ENCODE data around the gene CER1. TPM values are rescaled to one million over a fixed set of nuclear protein-coding genes. Genes with fewer than 3 reads are reported as not detected.

Gene CER1
- total and polyA plus RNA-seq, 2 donors (not counting 3 experiments of a cell fraction or from before 2014, with no cell fraction given), result 0.06 TPM; not detected in 1

- no peaks in the 10 kb centered on the region for H3K9me3 ChIP-seq (replicated peaks; ENCODE audit: control insufficient read depth, insufficient read depth, low read length)
- ChIA-PET CTCF (interaction anchor here (0.8 to 1.0 kb wide), 2 partner anchors 13 to 104 kb away, joined by 3 read pairs; no protein-coding TSS in a partner anchor), POLR2A (no interaction called here)
- H3K9me1 ChIP-seq (replicated peaks; ENCODE audit: control insufficient read depth, extremely low read depth, insufficient read depth, low read length), result no peaks in the 10 kb centered on the region
- H3K27me3 ChIP-seq (ENCODE audit: control insufficient read depth in 2 of 2, insufficient read depth in 2 of 2, low read length in 2 of 2), result no peaks in the 10 kb centered on the region
- FAIRE-seq (no peak), DNase-seq (ENCODE audit: low read depth, low spot score) (no peak)
- no TSS peak for BruUV-seq (replicated peaks)
- intact Hi-C loops (cut with micrococcal nuclease), result no loop called here
- dilution Hi-C loops (cut with MboI; ENCODE audit: extremely low pct_ligation_motif_present, low sequenced_read_pairs), result no loop called here
- no peaks in the 10 kb centered on the region for H4K20me1 ChIP-seq (replicated peaks; ENCODE audit: control insufficient read depth, extremely low read depth, insufficient read depth, low read length)
- TF ChIP-seq POLR2AphosphoS5 (IDR thresholded peaks at IDR 0.05; ENCODE audit: insufficient read depth, low read depth, low read length), result no peak
- TF ChIP-seq CTCF (IDR thresholded peaks at IDR 0.05; ENCODE audit: extremely low read depth in 1 of 2, insufficient read depth in 1 of 2, low read depth in 1 of 2, low read length in 2 of 2), result no peak
- TF ChIP-seq MAX (IDR thresholded peaks at IDR 0.05; ENCODE audit: insufficient read depth, insufficient read length), result no peak
- no peak overlapping the region for H3K4me3 ChIP-seq (replicated peaks in 1 of 3; ENCODE audit: insufficient read depth in 1 of 3, low read depth in 1 of 3, low read length in 3 of 3)
- no peak overlapping the region for H2AFZ ChIP-seq (ENCODE audit: low read depth, low read length)
- H3K4me2 ChIP-seq (ENCODE audit: insufficient read depth, low read length), result no peak overlapping the region
- no peak overlapping the region for H3K9ac ChIP-seq (replicated peaks; ENCODE audit: extremely low read depth, insufficient read depth, low read length)
- no peaks in the 10 kb centered on the region for H3K36me3 ChIP-seq (ENCODE audit: control insufficient read depth in 2 of 2, extremely low read depth in 1 of 2, insufficient read depth in 2 of 2, low read length in 2 of 2)
- no peak overlapping the region for H3K27ac ChIP-seq (ENCODE audit: insufficient read depth, low read depth, low read length)
- H3K79me2 ChIP-seq (ENCODE audit: control insufficient read depth, insufficient read depth, low read length), result no peaks in the 10 kb centered on the region
- H3K4me1 ChIP-seq (ENCODE audit: control insufficient read depth, extremely low read depth, insufficient read depth, low read length), result peaks cover 22% of the 10 kb centered on the region
Measured at GRCh38 chr9:14756291-14756690, 33.8 kb upstream of the CER1 start.

GRCh38 chr9:14752871-14753270, 30.3 kb upstream of the CER1 start:
- Histone ChIP-seq H4K20me1 (replicated peaks; ENCODE audit: control insufficient read depth, extremely low read depth, insufficient read depth, low read length) (no peaks in the 10 kb centered on the region), H3K4me3 (replicated peaks in 1 of 3; ENCODE audit: insufficient read depth in 1 of 3, low read depth in 1 of 3, low read length in 3 of 3) (no peak overlapping the region), H3K36me3 (ENCODE audit: control insufficient read depth in 2 of 2, extremely low read depth in 1 of 2, insufficient read depth in 2 of 2, low read length in 2 of 2) (no peaks in the 10 kb centered on the region), H3K9ac (replicated peaks; ENCODE audit: extremely low read depth, insufficient read depth, low read length) (no peak overlapping the region), H3K27me3 (ENCODE audit: control insufficient read depth in 2 of 2, insufficient read depth in 2 of 2, low read length in 2 of 2) (no peaks in the 10 kb centered on the region), H3K79me2 (ENCODE audit: control insufficient read depth, insufficient read depth, low read length) (no peaks in the 10 kb centered on the region), H3K27ac (ENCODE audit: insufficient read depth, low read depth, low read length) (no peak overlapping the region), H2AFZ (ENCODE audit: low read depth, low read length) (no peak overlapping the region), H3K9me3 (replicated peaks; ENCODE audit: control insufficient read depth, insufficient read depth, low read length) (no peaks in the 10 kb centered on the region), H3K4me1 (ENCODE audit: control insufficient read depth, extremely low read depth, insufficient read depth, low read length) (peaks cover 38% of the 10 kb centered on the region), H3K9me1 (replicated peaks; ENCODE audit: control insufficient read depth, extremely low read depth, insufficient read depth, low read length) (no peaks in the 10 kb centered on the region), H3K4me2 (ENCODE audit: insufficient read depth, low read length) (no peak overlapping the region)
- FAIRE-seq, result no peak
- no peak for TF ChIP-seq MAX (IDR thresholded peaks at IDR 0.05; ENCODE audit: insufficient read depth, insufficient read length)
- no peak for TF ChIP-seq EZH2 (IDR thresholded peaks at IDR 0.05; ENCODE audit: borderline replicate concordance, low read depth, low read length, severe bottlenecking)
- TF ChIP-seq POLR2AphosphoS5 (IDR thresholded peaks at IDR 0.05; ENCODE audit: insufficient read depth, low read depth, low read length), result no peak
- no peak for TF ChIP-seq MYC (IDR thresholded peaks at IDR 0.05; ENCODE audit: low read depth, low read length)
- TF ChIP-seq POLR2A (IDR thresholded peaks at IDR 0.05; ENCODE audit: low read depth, low read length), result no peak
- no peak for TF ChIP-seq FOS (IDR thresholded peaks at IDR 0.05; ENCODE audit: borderline replicate concordance, insufficient read depth, low read length)
- TF ChIP-seq GATA2 (IDR thresholded peaks at IDR 0.05; ENCODE audit: insufficient read depth, insufficient read length, low read depth, low read length), result no peak
- no peak for TF ChIP-seq CTCF (IDR thresholded peaks at IDR 0.05; ENCODE audit: extremely low read depth in 1 of 2, insufficient read depth in 1 of 2, low read depth in 1 of 2, low read length in 2 of 2)
- no peak for TF ChIP-seq JUN (IDR thresholded peaks at IDR 0.05; ENCODE audit: borderline replicate concordance, insufficient read depth, insufficient read length, low read depth)
- peak; percentile 20 for DNase-seq (ENCODE audit: low read depth, low spot score)
- dilution Hi-C loops (cut with MboI; ENCODE audit: extremely low pct_ligation_motif_present, low sequenced_read_pairs), result no loop called here
- intact Hi-C loops (cut with micrococcal nuclease), result loop anchor here (2.0 to 5.0 kb wide), 4 partner anchors 60 to 286 kb away; partner anchors contain the start of gene ZDHHC21
- CTCF ChIA-PET, result interaction anchor here (0.9 to 2.0 kb wide), 6 partner anchors 8 to 287 kb away, joined by 3 to 15 read pairs (median 4); no protein-coding TSS in a partner anchor
- POLR2A ChIA-PET, result no interaction called here
- BruUV-seq (replicated peaks), result no TSS peak

All from endothelial cell of umbilical vein (primary cell).